A673 (cell line): ENCODE data around the gene SVIL.

Source experiments
- EZH2 ChIP-seq: fragments of 200-600 bp; sonication (generic); IDR thresholded peaks from 2 replicates; pipeline ENCODE4 v1.6.1; 2017; ENCODE audit warnings: borderline replicate concordance, low read depth, mild to moderate bottlenecking, mixed read lengths, antibody characterized with exemption, low read length; ENCODE audit not compliant: poor library complexity, severe bottlenecking
- TF ChIP-seq, protein P1 (sequence below): fragments of 300-800, 200-600 bp; sonication (generic); conservative IDR thresholded peaks from 2 replicates; pipeline ENCODE4 v1.5.1; 2017; ENCODE audit warnings: low read depth, mild to moderate bottlenecking, antibody characterized with exemption, low read length, moderate library complexity, mixed read lengths

DNA sequence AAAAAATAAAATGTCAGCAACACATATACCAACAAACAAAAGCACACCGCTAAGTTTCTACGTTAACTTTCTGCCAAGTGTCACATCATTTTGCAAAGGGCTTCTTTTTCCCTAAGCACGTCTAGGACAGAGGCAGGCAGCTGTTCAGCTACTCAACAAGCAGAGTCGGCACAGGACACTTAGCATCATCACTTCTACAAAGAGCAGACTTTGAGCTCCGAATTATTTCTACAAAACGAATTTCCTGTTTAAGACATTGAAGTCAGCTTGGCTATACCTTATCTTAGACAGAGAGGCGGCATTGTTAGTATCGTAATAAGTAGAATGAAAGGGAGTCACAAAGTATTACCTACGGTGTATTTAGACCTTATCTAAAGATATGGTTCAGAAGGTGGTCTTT lies 110.1 kb downstream of the SVIL start:
- no peak for TF ChIP-seq EZH2
- TF ChIP-seq, protein P1, sequence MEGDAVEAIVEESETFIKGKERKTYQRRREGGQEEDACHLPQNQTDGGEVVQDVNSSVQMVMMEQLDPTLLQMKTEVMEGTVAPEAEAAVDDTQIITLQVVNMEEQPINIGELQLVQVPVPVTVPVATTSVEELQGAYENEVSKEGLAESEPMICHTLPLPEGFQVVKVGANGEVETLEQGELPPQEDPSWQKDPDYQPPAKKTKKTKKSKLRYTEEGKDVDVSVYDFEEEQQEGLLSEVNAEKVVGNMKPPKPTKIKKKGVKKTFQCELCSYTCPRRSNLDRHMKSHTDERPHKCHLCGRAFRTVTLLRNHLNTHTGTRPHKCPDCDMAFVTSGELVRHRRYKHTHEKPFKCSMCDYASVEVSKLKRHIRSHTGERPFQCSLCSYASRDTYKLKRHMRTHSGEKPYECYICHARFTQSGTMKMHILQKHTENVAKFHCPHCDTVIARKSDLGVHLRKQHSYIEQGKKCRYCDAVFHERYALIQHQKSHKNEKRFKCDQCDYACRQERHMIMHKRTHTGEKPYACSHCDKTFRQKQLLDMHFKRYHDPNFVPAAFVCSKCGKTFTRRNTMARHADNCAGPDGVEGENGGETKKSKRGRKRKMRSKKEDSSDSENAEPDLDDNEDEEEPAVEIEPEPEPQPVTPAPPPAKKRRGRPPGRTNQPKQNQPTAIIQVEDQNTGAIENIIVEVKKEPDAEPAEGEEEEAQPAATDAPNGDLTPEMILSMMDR, result no peak
